H9 (cell line): ENCODE results near the gene LPP. TPM values are rescaled to one million over a fixed set of nuclear protein-coding genes. Genes with fewer than 3 reads are reported as not detected.

Experiments
- DNase-seq: peaks from one replicate; pipeline ENCODE4 v3.0.0-alpha.2; 2017
- H2AFZ ChIP-seq: one replicate; pipeline ENCODE4 v1.6.1; 2013; ENCODE audit warnings: mild to moderate bottlenecking, low read length, control low read depth, moderate library complexity
- H2AK5ac ChIP-seq: 2 replicates; pipeline ENCODE4 v1.6.1; 2013; ENCODE audit warnings: low read length, control low read depth, mixed read lengths; ENCODE audit not compliant: insufficient read length
- H2BK120ac ChIP-seq: one replicate; pipeline ENCODE4 v1.6.1; 2013; ENCODE audit warnings: low read depth, mild to moderate bottlenecking, low read length, control low read depth, inconsistent platforms; ENCODE audit not compliant: poor library complexity, severe bottlenecking
- H2BK12ac ChIP-seq: 2 replicates; pipeline ENCODE4 v1.6.1; 2013; ENCODE audit warnings: low read length, control low read depth, mixed read lengths, low read depth; ENCODE audit not compliant: insufficient read length
- H2BK15ac ChIP-seq: 2 replicates; pipeline ENCODE4 v1.6.1; 2013; ENCODE audit warnings: low read depth, low read length, control low read depth
- H2BK20ac ChIP-seq: one replicate; pipeline ENCODE4 v1.6.1; 2013; ENCODE audit warnings: low read depth, mild to moderate bottlenecking, low read length, control low read depth, inconsistent platforms; ENCODE audit not compliant: poor library complexity, severe bottlenecking
- H2BK5ac ChIP-seq: 2 replicates; pipeline ENCODE4 v1.6.1; 2013; ENCODE audit warnings: low read length, control low read depth, mixed read lengths; ENCODE audit not compliant: insufficient read length
- H3K14ac ChIP-seq: 2 replicates; pipeline ENCODE4 v1.6.1; 2013; ENCODE audit warnings: low read length, control low read depth; ENCODE audit not compliant: insufficient read depth
- H3K18ac ChIP-seq: 2 replicates; pipeline ENCODE4 v1.6.1; 2013; ENCODE audit warnings: low read depth, mild to moderate bottlenecking, mixed read lengths, low read length, control low read depth; ENCODE audit not compliant: insufficient read length
- H3K23ac ChIP-seq: 2 replicates; pipeline ENCODE4 v1.6.1; 2013; ENCODE audit warnings: low read length, control low read depth, mixed read lengths, low read depth; ENCODE audit not compliant: insufficient read length
- H3K23me2 ChIP-seq: 2 replicates; pipeline ENCODE4 v1.6.1; 2013; ENCODE audit warnings: low read depth, mild to moderate bottlenecking, mixed read lengths, low read length, control low read depth; ENCODE audit not compliant: insufficient read length, poor library complexity, severe bottlenecking
- H3K27ac ChIP-seq: 2 replicates; pipeline ENCODE4 v1.5.1; 2013; ENCODE audit warnings: low read length, control low read depth, mixed read lengths, low read depth; ENCODE audit not compliant: insufficient read length
- H3K27me3 ChIP-seq: 2 replicates; pipeline ENCODE4 v1.6.1; 2013; ENCODE audit warnings: low read length, control low read depth, inconsistent platforms; ENCODE audit not compliant: insufficient read depth
- H3K4ac ChIP-seq: 2 replicates; pipeline ENCODE4 v1.6.1; 2013; ENCODE audit warnings: low read depth, mild to moderate bottlenecking, control low read depth, inconsistent platforms, low read length, moderate library complexity
- H3K4me1 ChIP-seq: 2 replicates; pipeline ENCODE4 v1.6.1; 2013; ENCODE audit warnings: low read length, control low read depth, inconsistent platforms; ENCODE audit not compliant: insufficient read depth
- H3K4me2 ChIP-seq: 2 replicates; pipeline ENCODE4 v1.6.1; 2013; ENCODE audit warnings: low read length, control low read depth, mixed read lengths; ENCODE audit not compliant: insufficient read length, insufficient read depth
- H3K56ac ChIP-seq: 2 replicates; pipeline ENCODE4 v1.6.1; 2013; ENCODE audit warnings: low read depth, mild to moderate bottlenecking, mixed read lengths, low read length, control low read depth; ENCODE audit not compliant: insufficient read length
- H3K79me1 ChIP-seq: 2 replicates; pipeline ENCODE4 v1.6.1; 2013; ENCODE audit warnings: low read depth, mild to moderate bottlenecking, moderate library complexity, low read length, control low read depth, inconsistent platforms; ENCODE audit not compliant: insufficient read depth, poor library complexity, severe bottlenecking
- H3K79me2 ChIP-seq: 2 replicates; pipeline ENCODE4 v1.6.1; 2013; ENCODE audit warnings: low read length, control low read depth, inconsistent platforms; ENCODE audit not compliant: insufficient read depth
- H3K9ac ChIP-seq: 2 replicates; pipeline ENCODE4 v1.6.1; 2013; ENCODE audit warnings: low read length, control low read depth, mixed read lengths; ENCODE audit not compliant: insufficient read length; ENCODE audit errors: extremely low read depth
- H3K9me3 ChIP-seq: one replicate; pipeline ENCODE4 v1.6.1; 2013; ENCODE audit warnings: low read depth, low read length, inconsistent platforms; ENCODE audit not compliant: control insufficient read depth
- H3T11ph ChIP-seq: one replicate; pipeline ENCODE4 v1.6.1; 2013; ENCODE audit warnings: mild to moderate bottlenecking, low read length, control low read depth, inconsistent platforms
- H4K20me1 ChIP-seq: one replicate; pipeline ENCODE4 v1.6.1; 2013; ENCODE audit not compliant: control insufficient read depth, insufficient read length, insufficient read depth
- H4K5ac ChIP-seq: 2 replicates; pipeline ENCODE4 v1.6.1; 2013; ENCODE audit warnings: low read depth, mild to moderate bottlenecking, mixed read lengths, low read length, control low read depth; ENCODE audit not compliant: insufficient read length
- H4K8ac ChIP-seq: replicated peaks from 2 replicates; pipeline ENCODE4 v1.6.1; 2013; ENCODE audit warnings: low read length, control low read depth, mixed read lengths, low read depth; ENCODE audit not compliant: insufficient read length
- H4K91ac ChIP-seq: 2 replicates; pipeline ENCODE4 v1.6.1; 2013; ENCODE audit warnings: low read depth, mild to moderate bottlenecking, moderate library complexity, mixed read lengths, low read length, control low read depth; ENCODE audit not compliant: insufficient read length
- H3K27ac Mint-ChIP-seq, 3 experiments: 2 replicates in 2 of 3; 3 replicates in 1 of 3; pipeline ENCODE4 v1.8.0; 2020 to 2021; ENCODE audit warnings: mixed read lengths in 3 of 3, mild to moderate bottlenecking in 1 of 3, moderate library complexity in 1 of 3
- H3K27me3 Mint-ChIP-seq: 2 replicates; pipeline ENCODE4 v1.8.0; 2021; ENCODE audit warnings: low read depth, mild to moderate bottlenecking, moderate library complexity, mixed read lengths
- H3K36me3 Mint-ChIP-seq, 3 experiments: 2 replicates in 2 of 3; 3 replicates in 1 of 3; pipeline ENCODE4 v1.8.0; 2020 to 2021; ENCODE audit warnings: low read depth in 3 of 3, mixed read lengths in 3 of 3; ENCODE audit not compliant: insufficient read depth in 1 of 3
- H3K4me1 Mint-ChIP-seq, 2 experiments: 2 replicates each; pipeline ENCODE4 v1.8.0; 2020; ENCODE audit warnings: mixed read lengths in 2 of 2
- H3K4me3 Mint-ChIP-seq, 2 experiments: 2 replicates in 1 of 2; 3 replicates in 1 of 2; pipeline ENCODE4 v1.8.0; 2020 to 2021; ENCODE audit warnings: mild to moderate bottlenecking in 2 of 2, mixed read lengths in 2 of 2, moderate library complexity in 1 of 2
- H3K9me3 Mint-ChIP-seq, 2 experiments: 2 replicates in 1 of 2; 3 replicates in 1 of 2; pipeline ENCODE4 v1.8.0; 2020; ENCODE audit warnings: mild to moderate bottlenecking in 2 of 2, mixed read lengths in 2 of 2, moderate library complexity in 1 of 2
- CTCF ChIP-seq: fragments of 200-600 bp; sonication (generic); conservative IDR thresholded peaks from 3 replicates; pipeline ENCODE4 v1.8.0; 2021; ENCODE audit warnings: antibody characterized with exemption, mild to moderate bottlenecking
- WGBS: extraction: QIAGEN DNeasy Blood & Tissue Kit; methylation state at CpG from one replicate; pipeline ENCODE4 v1.1.7; 2013; ENCODE audit warnings: missing lambda C conversion rate, low lambda C conversion rate, mixed read lengths; ENCODE audit not compliant: insufficient read length; ENCODE audit errors: extremely low coverage; 5-methylcytosine and 5-hydroxymethylcytosine counted together
- total RNA-seq: library from RNA; stranded (reverse); gene quantifications from 2 replicates; pipeline ENCODE4 v1.2.1, GENCODE V29; 2021

Gene LPP
- total RNA-seq, 1 experiment from 2014 or later: 64.6 TPM

- Histone ChIP-seq H4K20me1 (no peaks in the 10 kb centered on the region), H2BK120ac (no peak overlapping the region), H3K27me3 (no peaks in the 10 kb centered on the region), H2BK12ac (no peak overlapping the region), H2AK5ac (no peak overlapping the region), H3K79me2 (no peaks in the 10 kb centered on the region; the same call in 1 of the 2 replicates), H2AFZ (no peak overlapping the region), H3K4me2 (no peak overlapping the region), H3K79me1 (peaks cover 3% of the 10 kb centered on the region), H3K14ac (no peak overlapping the region), H3K9ac (no peak overlapping the region), H4K91ac (no peak overlapping the region), H3K4me1 (no peaks in the 10 kb centered on the region), H3K18ac (no peak overlapping the region), H4K8ac (no peak overlapping the region), H3K23me2 (no peaks in the 10 kb centered on the region), H3K9me3 (no peaks in the 10 kb centered on the region), H2BK5ac (no peak overlapping the region), H3T11ph (no peak overlapping the region), H3K4ac (no peak overlapping the region), H3K56ac (no peak overlapping the region), H2BK20ac (no peak overlapping the region), H2BK15ac (no peak overlapping the region), H3K23ac (no peak overlapping the region), H3K27ac (no peak overlapping the region), H4K5ac (no peak overlapping the region)
- TF ChIP-seq CTCF: no peak
- no CpG with 5 or more reads among the region's 3 CpGs for WGBS
- Mint-ChIP-seq H3K36me3 (peaks cover 0 to 7% (median 2%) of the 10 kb centered on the region in 3 experiments; a peak in 3 of 7 replicates), H3K27ac (no peak overlapping the region), H3K9me3 (no peaks in the 10 kb centered on the region), H3K4me3 (no peak overlapping the region), H3K27me3 (no peaks in the 10 kb centered on the region), H3K4me1 (peaks cover 5% of the 10 kb centered on the region in 2 experiments; a peak in 2 of 4 replicates)
- DNase-seq: no peak
Measured at GRCh38 chr3:188528396-188528795, 374.4 kb downstream of the LPP start.
